ENCODE results near the gene RPL13. TPM values are rescaled to one million over a fixed set of nuclear protein-coding genes. Genes with fewer than 3 reads are reported as not detected.

Gene RPL13
- total RNA-seq, 1 donor from 2014 or later = 1,029 TPM

GRCh38 chr16:89541792-89542191, 18.7 kb upstream of the RPL13 start:
- intact Hi-C loops (cut with micrococcal nuclease) = no loop called here
- ATAC-seq (peak; percentile 11), DNase-seq (no peak)

GRCh38 chr16:89544113-89544512, 16.4 kb upstream of the RPL13 start:
- no peak for ATAC-seq

GRCh38 chr16:89544713-89545043, 15.8 kb upstream of the RPL13 start:
- DNase-seq = no peak
- no peak for ATAC-seq
- intact Hi-C loops (cut with micrococcal nuclease) = no loop called here

More at GRCh38 chr16:89544113-89544512, 16.4 kb upstream of the RPL13 start:
- DNase-seq = no peak
- intact Hi-C loops (cut with micrococcal nuclease) = no loop called here

- no peak for ATAC-seq
These were observed 15.2 kb upstream of the RPL13 start for GRCh38 chr16:89545044-89545830.

GRCh38 chr16:89545831-89546574, 14.5 kb upstream of the RPL13 start:
- no peak for ATAC-seq
- intact Hi-C loops (cut with micrococcal nuclease) = no loop called here
- DNase-seq = no peak

More at GRCh38 chr16:89545044-89545830, 15.2 kb upstream of the RPL13 start:
- intact Hi-C loops (cut with micrococcal nuclease) = no loop called here
- no peak for DNase-seq

- DNase-seq = no peak
- ATAC-seq = no peak
- intact Hi-C loops (cut with micrococcal nuclease) = no loop called here
These were observed 13.7 kb upstream of the RPL13 start for GRCh38 chr16:89546781-89547180.

- no peak for ATAC-seq
- intact Hi-C loops (cut with micrococcal nuclease) = no loop called here
These were observed 13.2 kb upstream of the RPL13 start for GRCh38 chr16:89547291-89547690.

GRCh38 chr16:89547860-89548259, 12.6 kb upstream of the RPL13 start:
- DNase-seq (no peak), ATAC-seq (no peak)
- intact Hi-C loops (cut with micrococcal nuclease) = no loop called here

More at GRCh38 chr16:89547291-89547690, 13.2 kb upstream of the RPL13 start:
- DNase-seq = no peak

GRCh38 chr16:89548344-89549006, 12.0 kb upstream of the RPL13 start:
- intact Hi-C loops (cut with micrococcal nuclease) = no loop called here
- ATAC-seq (no peak), DNase-seq (no peak)

GRCh38 chr16:89549007-89549700, 11.3 kb upstream of the RPL13 start:
- no peak for DNase-seq

GRCh38 chr16:89550421-89551007, 10.0 kb upstream of the RPL13 start:
- DNase-seq (no peak), ATAC-seq (no peak)
- intact Hi-C loops (cut with micrococcal nuclease) = no loop called here

More at GRCh38 chr16:89549007-89549700, 11.3 kb upstream of the RPL13 start:
- no peak for ATAC-seq
- intact Hi-C loops (cut with micrococcal nuclease) = no loop called here

GRCh38 chr16:89552329-89552728, 8.2 kb upstream of the RPL13 start:
- intact Hi-C loops (cut with micrococcal nuclease) = no loop called here
- DNase-seq (no peak), ATAC-seq (no peak)

- intact Hi-C loops (cut with micrococcal nuclease) = no loop called here
- ATAC-seq (no peak), DNase-seq (no peak)
These were observed 7.6 kb upstream of the RPL13 start for GRCh38 chr16:89552913-89553312.

GRCh38 chr16:89553733-89554132, 6.7 kb upstream of the RPL13 start:
- intact Hi-C loops (cut with micrococcal nuclease) = no loop called here

GRCh38 chr16:89554343-89554742, 6.1 kb upstream of the RPL13 start:
- ATAC-seq (no peak), DNase-seq (no peak)
- intact Hi-C loops (cut with micrococcal nuclease) = no loop called here

More at GRCh38 chr16:89553733-89554132, 6.7 kb upstream of the RPL13 start:
- DNase-seq = no peak
- no peak for ATAC-seq

- DNase-seq = no peak
- intact Hi-C loops (cut with micrococcal nuclease) = loop anchor here (5.0 kb wide), 1 partner anchor 223 kb away; no protein-coding TSS in a partner anchor
- no peak for ATAC-seq
These were observed 5.2 kb upstream of the RPL13 start for GRCh38 chr16:89555265-89555664.

GRCh38 chr16:89555780-89556179, 4.7 kb upstream of the RPL13 start:
- intact Hi-C loops (cut with micrococcal nuclease) = loop anchor here (5.0 kb wide), 1 partner anchor 223 kb away; no protein-coding TSS in a partner anchor
- no peak for ATAC-seq

GRCh38 chr16:89556750-89557689, 3.5 kb upstream of the RPL13 start:
- ATAC-seq (peak; percentile 25), DNase-seq (peak; percentile 90)
- intact Hi-C loops (cut with micrococcal nuclease) = loop anchor here (5.0 kb wide), 1 partner anchor 225 kb away; no protein-coding TSS in a partner anchor

More at GRCh38 chr16:89555780-89556179, 4.7 kb upstream of the RPL13 start:
- DNase-seq = no peak

All from left ventricle myocardium superior (tissue), 1 donor.